Stimulated activated CD8-positive, alpha-beta memory T cell treated with anti-CD3 and anti-CD28 coated beads, Interleukin-7, amount 100 ng/mL, for 4 hours (primary cell): ENCODE measurements around the gene ACAP3.

Experiments used
- DNase-seq, 2 donors: peaks; one replicate each; pipeline ENCODE4 v3.0.0-alpha.2; 2020; ENCODE audit warnings: low read depth in 2 of 2

Gene ACAP3

GRCh38 chr1:1314678-1315335, 7.1 kb upstream of the ACAP3 start:
- DNase-seq = no peak

GRCh38 chr1:1314237-1314586, 6.5 kb upstream of the ACAP3 start:
- DNase-seq = no peak

- no peak for DNase-seq
These were observed 5.9 kb upstream of the ACAP3 start for GRCh38 chr1:1313500-1314236.

GRCh38 chr1:1312450-1313314, 5.0 kb upstream of the ACAP3 start:
- DNase-seq = no peak

- no peak for DNase-seq
These were observed 3.7 kb upstream of the ACAP3 start for GRCh38 chr1:1311107-1312104.

- DNase-seq = no peak
These were observed 2.8 kb upstream of the ACAP3 start for GRCh38 chr1:1310476-1311053.

GRCh38 chr1:1310109-1310385, 2.3 kb upstream of the ACAP3 start:
- DNase-seq = no peak

- DNase-seq = no peak
These were observed 1.8 kb upstream of the ACAP3 start for GRCh38 chr1:1309251-1310108.

GRCh38 chr1:1308756-1309250, 1.1 kb upstream of the ACAP3 start:
- no peak for DNase-seq

- DNase-seq = peak in 1 of 2 donors; percentile 27
These were observed 338 bp downstream of the ACAP3 start for GRCh38 chr1:1307261-1307922.

GRCh38 chr1:1306661-1307260, 969 bp downstream of the ACAP3 start:
- no peak for DNase-seq

GRCh38 chr1:1306070-1306660, 1.6 kb downstream of the ACAP3 start:
- DNase-seq = no peak

- peak; percentile 54 to 75 for DNase-seq
These were observed 2.2 kb downstream of the ACAP3 start for GRCh38 chr1:1305300-1306069.

GRCh38 chr1:1304331-1305299, 3.1 kb downstream of the ACAP3 start:
- DNase-seq = no peak

GRCh38 chr1:1303736-1304135, 4.0 kb downstream of the ACAP3 start:
- no peak for DNase-seq

GRCh38 chr1:1302951-1303509, 4.7 kb downstream of the ACAP3 start:
- no peak for DNase-seq
